IPS-20b (cell line): ENCODE measurements around the gene LPIN2.
"Not testable (repeated sequence)": the region's sequence is repeated elsewhere in the genome, so short reads cannot be mapped to it uniquely, and the experiment has no call there.

Experiments used
- H3K27ac ChIP-seq: one replicate; pipeline ENCODE4 v1.5.1; 2013; ENCODE audit warnings: low read length
- H3K27me3 ChIP-seq: 2 replicates; pipeline ENCODE4 v1.6.1; 2013; ENCODE audit warnings: mild to moderate bottlenecking, low read length, inconsistent platforms; ENCODE audit not compliant: insufficient read depth
- H3K36me3 ChIP-seq: 2 replicates; pipeline ENCODE4 v1.6.1; 2013; ENCODE audit warnings: low read depth, mild to moderate bottlenecking, inconsistent platforms, low read length, moderate library complexity; ENCODE audit not compliant: insufficient read depth
- H3K4me1 ChIP-seq: 2 replicates; pipeline ENCODE4 v1.6.1; 2013; ENCODE audit warnings: mild to moderate bottlenecking, control low read depth, inconsistent platforms, low read length, moderate library complexity; ENCODE audit not compliant: insufficient read depth
- H3K4me3 ChIP-seq: 2 replicates; pipeline ENCODE4 v1.5.1; 2013; ENCODE audit warnings: mild to moderate bottlenecking, low read length, inconsistent platforms
- H3K9ac ChIP-seq: 2 replicates; pipeline ENCODE4 v1.6.1; 2013; ENCODE audit warnings: low read depth, mild to moderate bottlenecking, inconsistent platforms, low read length, moderate library complexity
- H3K9me3 ChIP-seq: 2 replicates; pipeline ENCODE4 v1.6.1; 2013; ENCODE audit warnings: mild to moderate bottlenecking, low read depth, low read length, inconsistent platforms; ENCODE audit not compliant: insufficient read depth

The LPIN2 gene

GRCh38 chr18:3041843-3042242, 28.9 kb upstream of the LPIN2 start:
- Histone ChIP-seq H3K27ac (no peak overlapping the region), H3K9ac (no peak overlapping the region), H3K4me1 (peaks cover 4% of the 10 kb centered on the region; the same call in 1 of the 2 replicates), H3K4me3 (no peak overlapping the region), H3K27me3 (no peaks in the 10 kb centered on the region), H3K9me3 (no peaks in the 10 kb centered on the region), H3K36me3 (no peaks in the 10 kb centered on the region)

- Histone ChIP-seq H3K9me3 (no peaks in the 10 kb centered on the region), H3K4me3 (no peak overlapping the region), H3K27ac (no peak overlapping the region), H3K4me1 (peaks cover 4% of the 10 kb centered on the region; the same call in 1 of the 2 replicates), H3K9ac (no peak overlapping the region), H3K27me3 (no peaks in the 10 kb centered on the region), H3K36me3 (no peaks in the 10 kb centered on the region)
These were observed 27.9 kb upstream of the LPIN2 start for GRCh38 chr18:3040881-3041280.

GRCh38 chr18:3040173-3040572, 27.2 kb upstream of the LPIN2 start:
- Histone ChIP-seq H3K36me3 (no peaks in the 10 kb centered on the region), H3K9me3 (no peaks in the 10 kb centered on the region), H3K4me3 (no peak overlapping the region), H3K4me1 (peaks cover 4% of the 10 kb centered on the region; the same call in 1 of the 2 replicates), H3K27ac (no peak overlapping the region), H3K9ac (no peak overlapping the region), H3K27me3 (no peaks in the 10 kb centered on the region)

GRCh38 chr18:3037423-3037915, 24.5 kb upstream of the LPIN2 start:
- Histone ChIP-seq H3K9ac (no peak overlapping the region), H3K4me1 (peaks cover 4% of the 10 kb centered on the region; the same call in 1 of the 2 replicates), H3K4me3 (no peak overlapping the region), H3K9me3 (no peaks in the 10 kb centered on the region), H3K27me3 (no peaks in the 10 kb centered on the region), H3K27ac (no peak overlapping the region), H3K36me3 (no peaks in the 10 kb centered on the region)

- Histone ChIP-seq H3K4me1 (no peaks in the 10 kb centered on the region), H3K36me3 (no peaks in the 10 kb centered on the region), H3K27me3 (no peaks in the 10 kb centered on the region), H3K4me3 (no peak overlapping the region), H3K27ac (no peak overlapping the region), H3K9me3 (no peaks in the 10 kb centered on the region), H3K9ac (no peak overlapping the region)
These were observed 23.2 kb upstream of the LPIN2 start for GRCh38 chr18:3036108-3036507.

GRCh38 chr18:3035635-3036034, 22.7 kb upstream of the LPIN2 start:
- no peaks in the 10 kb centered on the region for H3K36me3 ChIP-seq
- H3K4me3 ChIP-seq: no peak overlapping the region
- H3K9ac ChIP-seq: no peak overlapping the region
- H3K4me1 ChIP-seq: no peaks in the 10 kb centered on the region
- H3K27ac ChIP-seq: no peak overlapping the region
- H3K27me3 ChIP-seq: no peaks in the 10 kb centered on the region
- no peaks in the 10 kb centered on the region for H3K9me3 ChIP-seq

GRCh38 chr18:3032721-3033120, 19.8 kb upstream of the LPIN2 start:
- H3K4me3 ChIP-seq: no peak overlapping the region
- no peaks in the 10 kb centered on the region for H3K9me3 ChIP-seq
- no peaks in the 10 kb centered on the region for H3K27me3 ChIP-seq
- peaks cover 5% of the 10 kb centered on the region; the same call in 1 of the 2 replicates for H3K4me1 ChIP-seq
- H3K36me3 ChIP-seq: no peaks in the 10 kb centered on the region
- no peak overlapping the region for H3K9ac ChIP-seq
- H3K27ac ChIP-seq: no peak overlapping the region

- no peak overlapping the region; the same call in 1 of the 2 replicates for H3K9ac ChIP-seq
- no peak overlapping the region for H3K4me3 ChIP-seq
- H3K27me3 ChIP-seq: no peaks in the 10 kb centered on the region
- H3K36me3 ChIP-seq: no peaks in the 10 kb centered on the region
- no peak overlapping the region for H3K27ac ChIP-seq
- no peaks in the 10 kb centered on the region for H3K9me3 ChIP-seq
- H3K4me1 ChIP-seq: peaks cover 5% of the 10 kb centered on the region; the same call in 1 of the 2 replicates
These were observed 16.4 kb upstream of the LPIN2 start for GRCh38 chr18:3029215-3029952.

GRCh38 chr18:3028115-3028514, 15.2 kb upstream of the LPIN2 start:
- H3K4me1 ChIP-seq, H3K27ac ChIP-seq, H3K36me3 ChIP-seq, H3K27me3 ChIP-seq, H3K9me3 ChIP-seq, H3K9ac ChIP-seq, H3K4me3 ChIP-seq: not testable (repeated sequence)

- 0 out of 2 replicates have a peak overlapping the region, but pooled peaks have one; percentile 6 for H3K9ac ChIP-seq
These were observed 14.5 kb upstream of the LPIN2 start for GRCh38 chr18:3027370-3027891.

GRCh38 chr18:3025544-3025943, 12.6 kb upstream of the LPIN2 start:
- H3K4me3 ChIP-seq: no peak overlapping the region
- peaks cover 5% of the 10 kb centered on the region; the same call in 1 of the 2 replicates for H3K4me1 ChIP-seq
- H3K9me3 ChIP-seq: no peaks in the 10 kb centered on the region
- H3K27ac ChIP-seq: no peak overlapping the region
- H3K9ac ChIP-seq: no peak overlapping the region
- H3K36me3 ChIP-seq: no peaks in the 10 kb centered on the region
- no peaks in the 10 kb centered on the region for H3K27me3 ChIP-seq

More at GRCh38 chr18:3027370-3027891, 14.5 kb upstream of the LPIN2 start:
- Histone ChIP-seq H3K27ac (no peak overlapping the region), H3K27me3 (no peaks in the 10 kb centered on the region), H3K9me3 (no peaks in the 10 kb centered on the region), H3K4me1 (peaks cover 5% of the 10 kb centered on the region; the same call in 1 of the 2 replicates), H3K36me3 (no peaks in the 10 kb centered on the region), H3K4me3 (no peak overlapping the region)

- H3K4me1 ChIP-seq, H3K27ac ChIP-seq, H3K27me3 ChIP-seq, H3K9ac ChIP-seq, H3K4me3 ChIP-seq, H3K36me3 ChIP-seq, H3K9me3 ChIP-seq: not testable (repeated sequence)
These were observed 10.7 kb upstream of the LPIN2 start for GRCh38 chr18:3023603-3024002.
